PC-9 (cell line): ENCODE measurements around the gene CCNA2. TPM values are rescaled to one million over a fixed set of nuclear protein-coding genes. Genes with fewer than 3 reads are reported as not detected.
A peak's percentile ranks its signal among the peaks of the same experiment; 100 is the strongest.

Source experiments
- Bru-seq: library from RNA; stranded (reverse); fragments of 400-500 nt; gene quantifications from one replicate; lab custom pipeline; 2021; lab: Mats Ljungman, UMichigan
- BruChase-seq, 2 experiments: library from RNA; stranded (reverse); fragments of 400-500 nt; gene quantifications; one replicate each; lab custom pipeline; 2021; lab: Mats Ljungman, UMichigan
- BruUV-seq: library from RNA; stranded (reverse); fragments of 400-500 nt; replicated peaks from 2 replicates; lab custom pipeline; 2021; lab: Mats Ljungman, UMichigan
- CTCF ChIA-PET: fragments of 300-600 bp; sonication (Branson Sonifier 250); formaldehyde crosslinking; loops from one replicate; lab custom pipeline; 2022; ENCODE audit warnings: antibody characterized with exemption; lab: Charles Lee
- POLR2A ChIA-PET: fragments of 300-600 bp; sonication (Branson Sonifier 250); formaldehyde crosslinking; loops from one replicate; lab custom pipeline; 2022; ENCODE audit warnings: antibody characterized with exemption; ENCODE audit not compliant: unreplicated experiment; lab: Charles Lee
- DNase-seq, 2 experiments: peaks; one replicate each; pipeline versions ENCODE4 v3.0.0 to v3.0.0-alpha.2; 2015 to 2022; ENCODE audit warnings: mixed read lengths in 1 of 2
- H2AFZ ChIP-seq: fragments of 200-600 bp; sonication (generic); 2 replicates; pipeline ENCODE4 v1.8.1; 2017; ENCODE audit warnings: antibody characterized with exemption
- H3F3A ChIP-seq: fragments of 200-600 bp; sonication (generic); 2 replicates; pipeline ENCODE4 v1.8.1; 2017; ENCODE audit warnings: antibody characterized with exemption, mild to moderate bottlenecking, low read depth; ENCODE audit not compliant: insufficient read depth
- H3K27ac ChIP-seq: fragments of 200-600 bp; sonication (generic); 2 replicates; pipeline ENCODE4 v1.6.1; 2016; ENCODE audit warnings: mixed run types
- H3K27me3 ChIP-seq: fragments of 200-600 bp; sonication (generic); 2 replicates; pipeline ENCODE4 v1.6.1; 2016; ENCODE audit warnings: low read depth, mixed run types; ENCODE audit not compliant: insufficient read depth
- H3K36me3 ChIP-seq: fragments of 200-600 bp; sonication (generic); 2 replicates; pipeline ENCODE4 v1.6.1; 2016; ENCODE audit warnings: low read depth, mixed run types
- H3K4me1 ChIP-seq: fragments of 200-600 bp; sonication (generic); replicated peaks from 2 replicates; pipeline ENCODE4 v1.6.1; 2016; ENCODE audit warnings: mixed run types; ENCODE audit not compliant: insufficient read depth
- H3K4me2 ChIP-seq: fragments of 200-600 bp; sonication (generic); 2 replicates; pipeline ENCODE4 v1.6.1; 2017; ENCODE audit warnings: mixed run types
- H3K4me3 ChIP-seq: fragments of 200-600 bp; sonication (generic); 2 replicates; pipeline ENCODE4 v1.6.1; 2016; ENCODE audit warnings: mixed run types
- H3K79me2 ChIP-seq: fragments of 200-600 bp; sonication (generic); 2 replicates; pipeline ENCODE4 v1.6.1; 2017; ENCODE audit warnings: low read depth, mixed run types
- H3K9me2 ChIP-seq: fragments of 200-600 bp; sonication (generic); 2 replicates; pipeline ENCODE4 v1.8.1; 2017; ENCODE audit warnings: mild to moderate bottlenecking; ENCODE audit not compliant: insufficient read depth
- H3K9me3 ChIP-seq: fragments of 200-600 bp; sonication (generic); 2 replicates; pipeline ENCODE4 v1.8.1; 2016; ENCODE audit warnings: low read depth; ENCODE audit not compliant: insufficient read depth
- H4K20me1 ChIP-seq: fragments of 200-600 bp; sonication (generic); 2 replicates; pipeline ENCODE4 v1.8.1; 2017; ENCODE audit not compliant: insufficient read depth
- EZH2 ChIP-seq: fragments of 200-600 bp; sonication (generic); IDR thresholded peaks from 2 replicates; pipeline ENCODE4 v1.8.0; 2017; ENCODE audit warnings: antibody characterized with exemption, low read depth
- intact Hi-C: fragments of 100-400 bp; cut with micrococcal nuclease; formaldehyde crosslinking; loops from one replicate; pipeline ENCODE4 v1.10.0; 2022; ENCODE audit not compliant: unreplicated experiment
- long read RNA-seq: library from polyadenylated mRNA; stranded (forward); transcript quantifications from one replicate; pipeline ENCODE4 v2.0.0, GENCODE V29; 2022
- total RNA-seq: library from RNA; stranded (reverse); gene quantifications from 2 replicates; pipeline ENCODE4 v1.2.3, GENCODE V29; 2021
- TF ChIP-seq, protein P1 (sequence below): fragments of 200-600 bp; sonication (generic); conservative IDR thresholded peaks from 2 replicates; pipeline ENCODE4 v1.6.1; 2017; ENCODE audit warnings: mixed run types, antibody characterized with exemption, mild to moderate bottlenecking, moderate library complexity

CCNA2 gene
- total RNA-seq (61.9 and 70.7 TPM in 2 replicates), Bru-seq, nascent RNA (percentile 95 among the genes with signal in this experiment), BruChase-seq, experiment 1, labeled RNA remaining after a 2-hour chase (percentile 96 among the genes with signal in this experiment), BruChase-seq, experiment 2, labeled RNA remaining after a 6-hour chase (percentile 98 among the genes with signal in this experiment)
- long read RNA-seq, transcript CCNA2-201 (8 exons, 2,797 nt), result major isoform, 85 of 100 reads
- long read RNA-seq, partial matches to known transcripts, result 7 of 100 reads
- long read RNA-seq, other reads (novel, unspliced or antisense), result 8 of 100 reads

DNA sequence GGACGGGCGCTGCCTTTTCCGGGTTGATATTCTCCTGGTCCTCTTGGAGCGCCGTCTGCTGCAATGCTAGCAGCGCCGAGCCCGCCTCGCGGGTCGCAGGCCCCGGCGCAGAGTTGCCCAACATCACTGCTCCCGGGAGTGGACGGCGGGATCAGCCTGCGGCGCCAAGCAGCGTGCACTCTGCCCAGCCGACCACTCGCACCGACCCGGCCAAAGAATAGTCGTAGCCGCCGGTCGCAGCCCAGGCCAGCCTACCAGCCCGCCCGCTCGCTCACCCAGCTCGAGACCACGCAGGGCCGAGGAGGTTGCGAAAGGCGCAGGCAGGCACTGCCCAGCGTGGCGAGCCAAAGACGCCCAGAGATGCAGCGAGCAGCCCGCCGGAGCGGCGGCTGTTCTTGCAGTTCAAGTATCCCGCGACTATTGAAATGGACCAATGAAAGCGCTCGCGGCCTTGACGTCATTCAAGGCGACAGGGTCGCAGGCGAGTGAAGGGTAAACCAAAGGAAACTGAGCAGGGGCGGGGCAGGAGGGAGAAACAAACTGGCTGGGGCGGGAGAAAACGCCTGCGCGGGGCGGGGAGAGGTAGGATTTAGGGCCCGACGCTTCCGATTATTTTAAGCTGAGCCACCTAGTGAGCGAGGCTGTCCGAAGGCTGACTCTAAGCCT, at the start of gene CCNA2:
Gene CCNA2, minus strand, starts transcription at position 379 of the 666 bp plus-strand sequence. Its CDS starts 255 bp downstream, at position 124.
- peak within 1 kb of the TSS; percentile 95 for H2AFZ ChIP-seq
- CTCF ChIA-PET, result no interaction called here
- TF ChIP-seq, protein P1, sequence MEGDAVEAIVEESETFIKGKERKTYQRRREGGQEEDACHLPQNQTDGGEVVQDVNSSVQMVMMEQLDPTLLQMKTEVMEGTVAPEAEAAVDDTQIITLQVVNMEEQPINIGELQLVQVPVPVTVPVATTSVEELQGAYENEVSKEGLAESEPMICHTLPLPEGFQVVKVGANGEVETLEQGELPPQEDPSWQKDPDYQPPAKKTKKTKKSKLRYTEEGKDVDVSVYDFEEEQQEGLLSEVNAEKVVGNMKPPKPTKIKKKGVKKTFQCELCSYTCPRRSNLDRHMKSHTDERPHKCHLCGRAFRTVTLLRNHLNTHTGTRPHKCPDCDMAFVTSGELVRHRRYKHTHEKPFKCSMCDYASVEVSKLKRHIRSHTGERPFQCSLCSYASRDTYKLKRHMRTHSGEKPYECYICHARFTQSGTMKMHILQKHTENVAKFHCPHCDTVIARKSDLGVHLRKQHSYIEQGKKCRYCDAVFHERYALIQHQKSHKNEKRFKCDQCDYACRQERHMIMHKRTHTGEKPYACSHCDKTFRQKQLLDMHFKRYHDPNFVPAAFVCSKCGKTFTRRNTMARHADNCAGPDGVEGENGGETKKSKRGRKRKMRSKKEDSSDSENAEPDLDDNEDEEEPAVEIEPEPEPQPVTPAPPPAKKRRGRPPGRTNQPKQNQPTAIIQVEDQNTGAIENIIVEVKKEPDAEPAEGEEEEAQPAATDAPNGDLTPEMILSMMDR, result no peak
- no peak for TF ChIP-seq EZH2
- H3K9me3 ChIP-seq, result no peaks in the 10 kb centered on the region
- H3K4me2 ChIP-seq, result peak within 1 kb of the TSS; percentile 72
- POLR2A ChIA-PET, result no interaction called here
- peaks cover 15% of the 10 kb centered on the region for H3F3A ChIP-seq
- peak; percentile 92 to 93 for DNase-seq
- no peaks in the 10 kb centered on the region for H3K27me3 ChIP-seq
- peaks cover 39% of the 10 kb centered on the region for H3K79me2 ChIP-seq
- H4K20me1 ChIP-seq, result peaks cover 3% of the 10 kb centered on the region; the same call in 1 of the 2 replicates
- BruUV-seq, result no TSS peak
- H3K4me3 ChIP-seq, result peak within 1 kb of the TSS; percentile 85
- intact Hi-C loops, result loop anchor here (1.0 kb wide), 2 partner anchors 22 to 47 kb away; partner anchors contain the start of genes BBS7 and EXOSC9
- H3K4me1 ChIP-seq, result peaks cover 27% of the 10 kb centered on the region
- H3K27ac ChIP-seq, result peak within 1 kb of the TSS; percentile 25; the same call in 1 of the 2 replicates
- no peaks in the 10 kb centered on the region for H3K9me2 ChIP-seq
- H3K36me3 ChIP-seq, result peaks cover 27% of the 10 kb centered on the region

DNA sequence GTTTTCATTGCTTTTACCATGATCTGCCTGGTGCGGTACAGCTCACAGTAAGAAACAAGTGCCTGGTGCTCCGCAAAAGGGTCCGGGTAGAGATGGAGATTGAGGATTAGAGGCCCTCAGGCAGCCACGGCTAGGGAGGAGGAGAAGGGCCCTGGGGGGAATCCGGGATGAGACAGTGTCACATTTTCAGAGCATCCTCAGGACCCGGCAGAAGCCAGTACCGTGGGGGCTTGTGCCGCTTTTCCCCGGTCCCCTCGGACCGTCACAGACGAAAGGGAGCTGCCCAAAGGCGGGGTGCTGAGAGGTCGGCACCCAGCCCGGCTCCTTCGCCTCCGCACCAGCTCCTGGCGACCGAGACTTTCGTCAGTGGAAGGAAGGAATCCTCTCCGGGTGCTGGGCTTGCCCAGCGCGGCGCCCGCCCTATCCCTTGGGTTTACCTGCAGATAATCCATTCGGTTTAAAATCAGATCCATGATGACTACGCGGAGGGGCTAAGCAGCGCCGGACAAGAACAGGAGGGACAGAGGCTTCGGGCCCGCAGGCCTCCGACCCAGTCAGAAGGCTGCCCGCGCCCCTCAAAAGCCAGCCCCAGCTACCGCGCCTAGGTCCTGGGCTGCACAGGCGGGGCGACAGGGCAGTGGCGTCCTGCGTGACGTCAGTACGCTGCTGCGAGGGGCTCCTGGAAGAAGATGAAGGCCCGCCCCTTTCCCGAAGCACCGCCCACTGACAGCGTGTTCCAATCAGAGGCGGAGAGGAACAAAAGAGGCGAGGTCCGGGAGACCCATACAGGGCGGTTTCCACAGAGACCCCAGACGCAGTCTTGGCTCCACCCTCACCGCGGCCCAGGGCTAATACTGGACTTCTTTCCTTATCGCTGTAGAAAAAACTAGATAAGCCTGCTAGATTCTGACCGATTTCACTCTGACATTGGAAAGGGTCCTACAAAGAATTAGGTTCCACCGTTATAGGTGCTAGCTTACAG, 46.4 kb upstream of the CCNA2 start, which contains the start of gene BBS7:
Gene BBS7, minus strand, starts transcription at position 634 of the 982 bp plus-strand sequence. Its CDS starts 161 bp downstream, at position 473.
- H3K27me3 ChIP-seq, result no peaks in the 10 kb centered on the region
- peak within 1 kb of the TSS; percentile 33; the same call in 1 of the 2 replicates for H3K27ac ChIP-seq
- peaks cover 9% of the 10 kb centered on the region for H3K4me1 ChIP-seq
- TSS peak; percentile 67 for BruUV-seq
- H3K4me2 ChIP-seq, result peak within 1 kb of the TSS; percentile 79
- H3K79me2 ChIP-seq, result peaks cover 10% of the 10 kb centered on the region; the same call in 1 of the 2 replicates
- H3K36me3 ChIP-seq, result peaks cover 20% of the 10 kb centered on the region
- H3K9me2 ChIP-seq, result no peaks in the 10 kb centered on the region; the same call in 1 of the 2 replicates
- peak within 1 kb of the TSS; percentile 73 for H3K4me3 ChIP-seq
- H2AFZ ChIP-seq, result peak within 1 kb of the TSS; percentile 90
- ChIA-PET POLR2A (interaction anchor here (0.6 to 0.7 kb wide), 3 partner anchors 128 to 1028 kb away, joined by 3 to 6 read pairs (median 4); no protein-coding TSS in a partner anchor), CTCF (interaction anchor here (0.6 kb wide), 1 partner anchor 408 kb away, joined by 6 read pairs; no protein-coding TSS in a partner anchor)
- TF ChIP-seq, protein P1, result no peak
- no peak for TF ChIP-seq EZH2
- no peaks in the 10 kb centered on the region for H4K20me1 ChIP-seq
- no peaks in the 10 kb centered on the region for H3K9me3 ChIP-seq
- intact Hi-C loops, result loop anchor here (1.0 kb wide), 1 partner anchor 47 kb away; the partner anchor contains the start of gene CCNA2
- peaks cover 7% of the 10 kb centered on the region for H3F3A ChIP-seq
- DNase-seq, result peak; percentile 93 to 96
